Suppressor macrophage treated with lipopolysaccharide for 1 hour (primary cell): ENCODE measurements around the gene GRAMD2B.
A peak's percentile ranks its signal among the peaks of the same experiment; 100 is the strongest.
"Not testable (repeated sequence)": the region's sequence is repeated elsewhere in the genome, so short reads cannot be mapped to it uniquely, and the experiment has no call there.

Experiments used
- DNase-seq, 3 donors: peaks; one replicate each; pipeline ENCODE4 v3.0.0-alpha.2; 2020 to 2022

The GRAMD2B gene

GRCh38 chr5:126514558-126515141 is 91.4 kb downstream of the GRAMD2B start:
- no peak for DNase-seq

GRCh38 chr5:126515337-126515736 is 92.1 kb downstream of the GRAMD2B start:
- DNase-seq, result no peak

- DNase-seq, result no peak
These were observed 92.9 kb downstream of the GRAMD2B start for GRCh38 chr5:126516133-126516532.

DNA sequence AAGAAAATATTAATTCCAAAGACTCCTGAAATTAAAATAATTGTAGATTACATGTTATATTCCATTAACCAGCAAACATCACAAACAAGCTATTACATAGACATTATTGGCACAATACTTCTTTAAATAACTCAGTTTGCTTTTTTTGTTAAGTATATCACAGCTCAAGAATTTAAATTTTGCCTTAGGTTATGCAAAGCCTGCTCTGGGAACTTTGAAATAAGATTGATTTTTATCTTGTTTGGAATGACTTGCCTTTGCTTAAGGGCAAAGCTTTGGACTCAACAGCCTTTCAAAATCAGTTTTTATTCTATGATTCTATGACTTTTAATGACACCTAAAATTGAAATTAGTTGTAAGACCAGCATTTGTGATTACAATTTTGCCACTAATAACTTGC is 93.6 kb downstream of the GRAMD2B start:
- DNase-seq, result no peak

DNA sequence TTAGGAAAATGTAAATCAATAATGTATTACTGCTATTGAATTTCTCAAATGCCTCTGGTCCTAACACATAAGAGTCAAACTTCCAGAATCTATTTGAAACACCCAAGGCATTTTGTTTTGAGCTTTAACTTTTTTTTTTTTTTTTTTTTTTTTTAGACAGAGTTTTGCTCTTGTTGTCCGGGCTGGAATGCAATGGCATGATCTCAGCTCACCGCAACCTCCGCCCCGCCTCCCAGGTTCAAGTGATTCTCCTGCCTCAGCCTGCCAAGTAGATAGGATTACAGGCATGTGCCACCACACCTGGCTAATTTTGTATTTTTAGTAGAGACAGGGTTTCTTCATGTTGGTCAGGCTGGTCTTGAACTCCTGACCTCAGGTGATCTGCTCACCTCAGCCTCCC is 96.0 kb downstream of the GRAMD2B start:
- DNase-seq, result not testable (repeated sequence)

- peak in 1 of 3 donors; percentile 2 for DNase-seq
These were observed 96.7 kb downstream of the GRAMD2B start for GRCh38 chr5:126519637-126520592.

DNA sequence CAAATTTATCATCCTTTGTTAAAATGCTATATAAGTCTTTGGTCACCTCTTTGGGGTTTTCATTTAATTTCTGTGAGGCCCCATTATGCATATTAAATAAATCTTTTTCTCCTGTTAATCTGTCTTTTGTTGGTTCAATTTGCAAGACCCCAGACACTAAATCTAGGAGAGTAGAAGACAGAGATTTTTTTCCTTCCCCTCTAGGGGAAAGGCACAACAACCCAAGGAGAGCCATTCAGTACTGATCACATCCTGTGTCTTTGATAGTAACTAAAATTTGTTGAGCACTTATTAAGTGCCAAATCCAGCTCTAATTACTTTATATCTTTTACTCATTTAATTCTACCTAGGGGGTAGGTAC is 97.4 kb downstream of the GRAMD2B start:
- no peak for DNase-seq

GRCh38 chr5:126521130-126521529 is 97.9 kb downstream of the GRAMD2B start:
- DNase-seq, result no peak

GRCh38 chr5:126523818-126524510 is 100.8 kb downstream of the GRAMD2B start:
- DNase-seq, result no peak

GRCh38 chr5:126525630-126526245 is 102.5 kb downstream of the GRAMD2B start:
- DNase-seq, result peak; percentile 37 to 59 (median 43)

DNA sequence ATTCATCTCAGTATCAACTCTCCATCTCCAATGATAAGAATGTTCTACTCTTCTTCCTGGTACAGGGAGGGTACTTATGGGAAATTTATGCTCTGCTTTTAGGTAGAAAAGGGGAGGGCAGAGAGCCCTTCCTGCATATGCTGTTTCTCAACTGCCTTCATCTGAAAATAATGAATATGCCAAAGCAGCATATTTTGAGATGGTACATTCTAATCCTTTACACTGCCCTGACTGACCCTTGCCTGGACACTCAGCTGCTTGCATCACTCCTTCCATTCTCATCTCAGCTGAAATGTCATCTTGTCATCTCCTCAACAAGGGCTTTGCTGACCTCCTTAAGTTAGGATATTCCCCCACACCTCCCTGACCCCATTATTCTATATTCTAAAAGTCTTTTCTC is 103.3 kb downstream of the GRAMD2B start:
- DNase-seq, result no peak

- DNase-seq, result no peak
These were observed 103.9 kb downstream of the GRAMD2B start for GRCh38 chr5:126527158-126527557.

- DNase-seq, result peak; percentile 64 to 78 (median 65)
These were observed 104.7 kb downstream of the GRAMD2B start for GRCh38 chr5:126527892-126528291.

GRCh38 chr5:126531543-126532120 is 108.4 kb downstream of the GRAMD2B start:
- no peak for DNase-seq

GRCh38 chr5:126534553-126534952 is 111.3 kb downstream of the GRAMD2B start:
- no peak for DNase-seq

- DNase-seq, result no peak
These were observed 112.8 kb downstream of the GRAMD2B start for GRCh38 chr5:126535856-126536545.

DNA sequence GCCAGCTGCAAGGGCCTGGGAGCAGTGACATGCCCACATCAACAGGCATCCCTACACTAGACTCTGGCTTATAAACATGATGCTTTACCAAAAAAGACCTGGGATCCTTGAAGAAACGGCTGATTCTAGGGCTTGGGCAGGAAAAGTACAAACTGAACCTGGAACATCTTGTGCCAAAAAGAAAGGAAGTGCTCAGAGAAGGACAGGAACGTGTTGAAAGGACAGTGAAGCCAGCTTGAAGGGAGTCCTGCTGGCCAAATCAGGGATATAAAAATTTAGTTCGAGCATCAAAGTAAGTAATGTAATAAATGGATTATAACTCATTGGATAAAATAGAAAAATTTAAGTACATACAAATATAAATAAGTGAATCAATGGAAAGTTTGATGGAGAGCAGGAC is 113.7 kb downstream of the GRAMD2B start:
- no peak for DNase-seq

- no peak for DNase-seq
These were observed 115.4 kb downstream of the GRAMD2B start for GRCh38 chr5:126538579-126538978.

DNA sequence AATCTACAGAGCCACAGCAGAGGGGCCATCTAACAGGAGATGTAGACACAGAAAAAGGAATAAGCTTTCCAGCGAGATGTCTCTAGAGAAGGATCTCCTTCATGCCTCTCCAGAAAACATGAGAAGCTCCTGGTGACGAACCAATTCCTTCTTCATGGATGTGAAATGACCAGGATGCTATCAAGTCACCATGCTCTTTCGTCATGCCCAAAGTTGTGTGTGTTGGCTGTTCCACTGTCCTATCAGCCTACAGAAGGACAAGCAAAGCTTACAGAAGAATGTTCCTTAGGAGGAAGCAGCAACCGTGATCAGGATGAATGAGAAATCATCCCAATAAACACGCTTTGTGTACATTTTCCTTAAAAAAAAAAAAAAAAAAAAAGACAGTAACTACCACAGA is 117.4 kb downstream of the GRAMD2B start:
- DNase-seq, result no peak

DNA sequence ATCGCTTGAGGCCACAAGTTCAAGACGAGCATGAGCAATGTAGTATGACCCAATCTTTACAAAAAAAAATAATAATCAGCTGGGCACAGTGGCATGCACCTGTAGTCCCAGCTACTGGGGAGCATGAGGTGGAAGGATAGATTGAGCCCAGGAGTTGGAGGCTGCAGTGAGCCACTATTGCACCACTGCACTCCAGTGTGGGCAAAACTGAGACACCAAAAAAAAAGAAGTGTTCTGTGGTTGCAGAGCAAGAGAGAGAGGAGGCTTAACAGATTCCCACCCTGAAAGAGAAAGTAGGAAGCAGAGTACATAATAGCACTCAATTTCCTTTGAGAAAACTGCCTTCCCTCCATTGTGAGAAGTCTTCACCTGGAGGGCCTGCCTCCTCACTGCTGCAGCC is 119.2 kb downstream of the GRAMD2B start:
- DNase-seq, result no peak

DNA sequence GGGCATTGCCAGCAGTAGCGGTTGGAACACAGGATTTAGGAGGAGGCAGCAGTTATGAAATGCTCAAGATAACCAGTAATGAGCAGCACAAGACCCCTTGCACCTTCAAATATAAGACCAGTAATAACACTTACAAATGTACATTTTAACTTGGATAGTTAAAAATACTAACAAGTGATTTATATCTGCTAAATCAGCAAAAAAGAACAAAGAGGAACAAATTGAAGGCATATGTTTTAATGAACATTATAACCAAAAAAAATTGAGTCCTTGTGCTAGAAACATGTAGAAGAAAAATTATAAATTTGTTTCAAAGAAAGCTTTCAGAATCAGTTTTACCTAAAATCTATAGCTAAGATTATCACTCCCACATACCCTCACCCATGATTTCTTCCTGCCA is 119.8 kb downstream of the GRAMD2B start:
- no peak for DNase-seq

DNA sequence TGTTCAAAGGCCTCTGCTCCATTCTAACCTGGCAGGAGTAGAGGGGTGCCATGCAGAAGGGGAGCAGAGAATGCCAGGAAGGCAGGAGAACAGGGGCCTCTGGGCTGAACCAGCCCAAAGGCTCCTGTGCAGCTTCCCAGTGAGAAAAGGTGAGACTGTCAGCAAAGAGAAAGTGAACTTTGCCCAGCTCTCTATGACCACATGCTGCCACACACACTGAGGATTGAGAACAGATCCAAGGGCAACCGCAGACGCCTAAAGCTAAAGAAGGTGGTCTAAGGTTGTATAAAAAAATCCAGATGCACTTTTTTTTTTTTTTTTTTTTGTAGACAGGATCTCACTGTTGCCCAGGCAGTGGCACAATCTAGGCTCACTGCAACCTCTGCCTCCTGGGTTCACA is 120.5 kb downstream of the GRAMD2B start:
- DNase-seq, result no peak
